Measurements from ENCODE around the gene PDE1C. TPM values are rescaled to one million over a fixed set of nuclear protein-coding genes. Genes with fewer than 3 reads are reported as not detected.

PDE1C gene
- total RNA-seq, 1 donor from 2014 or later = 220 TPM

DNA sequence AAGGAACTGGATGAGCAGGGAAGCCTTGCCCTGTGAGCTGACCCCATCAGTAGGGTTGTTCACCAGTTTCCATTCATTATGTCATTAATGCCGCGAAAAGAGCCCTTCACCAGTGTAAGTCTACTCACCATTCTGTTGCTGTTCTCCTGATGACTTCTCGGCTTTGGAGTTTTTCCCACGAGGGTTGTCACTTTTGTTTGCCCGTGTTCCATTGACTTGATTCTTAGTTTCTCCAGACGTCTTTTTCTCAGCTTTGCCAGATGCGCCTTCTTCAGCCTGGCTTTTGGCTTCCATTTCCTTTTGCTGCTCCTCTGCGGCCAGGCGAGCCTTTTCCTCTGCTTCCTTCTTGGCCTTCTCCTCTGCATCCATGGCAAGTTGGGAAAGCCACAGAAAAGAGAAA lies 254.4 kb downstream of the PDE1C start:
- intact Hi-C loops (cut with DNase I) = no loop called here
- no peak for DNase-seq (ENCODE audit: low spot score)

DNA sequence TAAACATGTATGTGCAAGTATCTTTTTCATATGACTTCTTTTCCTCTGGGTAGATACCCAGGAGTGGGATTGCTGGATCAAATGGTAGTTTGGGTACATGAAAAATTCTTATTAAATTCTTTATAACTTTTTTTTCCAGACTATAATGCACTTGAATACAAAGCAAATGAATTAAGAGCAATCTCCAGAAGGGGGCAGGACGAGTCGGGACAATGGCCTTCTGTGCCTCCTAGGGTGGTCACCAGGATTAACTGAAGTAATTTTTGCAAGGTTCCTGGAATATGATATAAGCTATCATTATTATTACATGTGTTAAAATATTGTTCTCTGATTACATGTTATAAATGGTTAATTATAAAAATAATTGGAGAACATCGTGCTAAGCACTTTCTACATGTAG lies 256.0 kb downstream of the PDE1C start:
- intact Hi-C loops (cut with DNase I) = no loop called here
- no peak for DNase-seq (ENCODE audit: low spot score)

DNA sequence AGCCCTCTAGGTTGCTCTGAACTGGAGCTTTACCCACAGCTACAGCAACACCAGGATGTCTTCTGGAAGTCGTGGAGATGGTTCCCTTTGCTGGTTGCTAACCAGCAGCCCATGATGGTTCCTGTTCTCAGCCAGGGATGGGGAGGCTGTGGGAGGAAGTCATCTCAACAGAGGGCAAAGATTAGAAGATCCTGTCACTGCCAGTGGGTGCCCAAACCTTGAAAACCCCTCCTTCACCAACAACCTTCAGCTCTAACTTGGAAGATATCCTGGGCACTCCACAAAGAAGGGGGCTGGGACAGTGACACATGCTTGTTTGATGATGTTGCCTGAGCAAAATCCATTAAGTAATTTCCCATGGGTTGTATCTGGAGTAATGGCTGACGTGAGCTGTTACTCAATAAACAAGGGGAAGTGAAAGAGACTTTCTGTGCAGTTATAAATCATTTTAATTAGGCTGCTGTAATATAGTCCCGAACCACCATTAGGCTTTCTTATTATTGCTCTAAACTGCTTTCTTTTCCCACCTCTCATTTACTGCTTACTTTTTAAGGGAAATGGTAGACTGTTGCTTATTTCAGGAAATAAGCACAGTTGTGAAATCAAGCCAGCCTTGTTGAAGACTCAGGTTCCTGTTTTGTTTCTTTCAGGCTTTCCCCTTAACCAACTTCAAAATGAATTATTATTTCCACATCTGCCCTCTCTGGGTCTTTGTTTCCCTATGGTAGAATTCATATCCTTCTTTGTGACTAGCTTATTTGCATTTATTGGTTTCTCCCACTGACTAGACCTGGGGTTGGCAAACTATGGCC lies 258.4 kb downstream of the PDE1C start:
- no peak for DNase-seq (ENCODE audit: low spot score)

GRCh38 chr7:31805209-31805818 lies 264.9 kb downstream of the PDE1C start:
- intact Hi-C loops (cut with DNase I) = no loop called here

More for the DNA sequence above, 258.4 kb downstream of the PDE1C start:
- intact Hi-C loops (cut with DNase I) = no loop called here

GRCh38 chr7:31796375-31796774 lies 273.8 kb downstream of the PDE1C start:
- intact Hi-C loops (cut with DNase I) = no loop called here
- no peak for DNase-seq (ENCODE audit: low spot score)

More at GRCh38 chr7:31805209-31805818, 264.9 kb downstream of the PDE1C start:
- DNase-seq (ENCODE audit: low spot score) = no peak

DNA sequence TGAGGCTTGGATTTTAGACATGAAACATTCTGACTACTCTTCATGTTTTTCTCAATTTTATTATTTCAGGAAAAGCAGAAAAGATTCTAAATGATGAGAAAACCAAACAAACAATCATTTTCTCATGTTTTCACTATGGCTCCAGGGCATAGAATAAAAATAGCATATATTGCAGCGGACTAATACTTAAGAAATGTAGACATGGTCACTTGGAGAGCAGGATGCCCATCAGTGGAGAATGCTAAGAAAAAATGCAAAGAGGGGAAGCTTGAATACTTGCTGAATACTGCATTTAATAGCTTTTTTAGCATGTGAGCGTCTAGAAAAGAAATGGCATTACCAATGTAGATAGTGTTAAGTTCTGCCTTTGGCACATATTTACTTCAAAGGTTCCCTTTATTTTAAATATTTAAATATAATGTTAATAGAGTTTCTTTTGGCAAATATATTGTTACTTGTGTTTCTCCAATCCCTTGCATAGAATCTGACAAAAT lies 275.3 kb downstream of the PDE1C start:
- intact Hi-C loops (cut with DNase I) = no loop called here
- DNase-seq (ENCODE audit: low spot score) = no peak

- no peak for DNase-seq (ENCODE audit: low spot score)
- intact Hi-C loops (cut with DNase I) = no loop called here
Observed at GRCh38 chr7:31791881-31792280, 278.3 kb downstream of the PDE1C start.

- DNase-seq (ENCODE audit: low spot score) = no peak
- intact Hi-C loops (cut with DNase I) = loop anchor here (10.0 kb wide), 1 partner anchor 256 kb away; no protein-coding TSS in a partner anchor
Observed at GRCh38 chr7:31788883-31789680, 281.1 kb downstream of the PDE1C start.

DNA sequence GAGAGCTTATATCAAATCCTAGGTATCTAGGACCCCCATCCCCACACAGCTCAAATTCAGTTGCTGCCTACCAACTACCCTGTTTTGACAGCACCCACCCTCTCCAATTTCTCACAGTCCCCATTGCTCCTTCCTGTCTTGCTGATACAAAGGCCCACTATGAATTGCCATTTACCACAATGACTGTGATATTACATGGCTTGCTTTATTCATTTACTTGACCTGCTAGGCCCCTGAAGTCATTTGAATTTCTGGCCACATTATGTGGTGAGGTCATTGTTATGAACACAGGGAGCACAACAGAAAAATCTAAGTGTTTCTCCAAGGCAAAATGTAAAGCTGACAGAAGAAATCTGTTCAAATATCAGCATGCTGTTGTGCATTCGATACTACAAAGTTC lies 281.8 kb downstream of the PDE1C start:
- DNase-seq (ENCODE audit: low spot score) = no peak
- intact Hi-C loops (cut with DNase I) = loop anchor here (10.0 kb wide), 1 partner anchor 256 kb away; no protein-coding TSS in a partner anchor

DNA sequence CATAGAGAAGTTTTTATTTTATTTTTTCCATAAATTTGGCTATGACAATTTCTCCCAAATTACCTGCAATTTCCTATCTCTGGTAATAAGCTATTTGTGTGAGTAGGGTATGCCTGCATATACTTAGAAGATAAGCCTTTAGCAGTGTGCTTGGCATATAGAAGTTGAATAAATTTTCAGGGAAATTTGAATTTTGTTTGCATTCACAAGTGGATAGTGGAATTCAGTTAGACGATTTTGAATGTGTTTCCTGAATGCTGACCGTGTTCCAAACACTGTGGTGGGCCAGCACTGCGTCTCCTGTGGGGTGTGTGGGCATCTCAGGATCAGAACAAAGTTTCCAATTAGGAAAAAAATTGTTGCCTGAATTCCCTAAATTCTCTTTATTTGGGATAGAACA lies 283.9 kb downstream of the PDE1C start:
- DNase-seq (ENCODE audit: low spot score) = no peak
- intact Hi-C loops (cut with DNase I) = loop anchor here (10.0 kb wide), 1 partner anchor 258 kb away; no protein-coding TSS in a partner anchor

DNA sequence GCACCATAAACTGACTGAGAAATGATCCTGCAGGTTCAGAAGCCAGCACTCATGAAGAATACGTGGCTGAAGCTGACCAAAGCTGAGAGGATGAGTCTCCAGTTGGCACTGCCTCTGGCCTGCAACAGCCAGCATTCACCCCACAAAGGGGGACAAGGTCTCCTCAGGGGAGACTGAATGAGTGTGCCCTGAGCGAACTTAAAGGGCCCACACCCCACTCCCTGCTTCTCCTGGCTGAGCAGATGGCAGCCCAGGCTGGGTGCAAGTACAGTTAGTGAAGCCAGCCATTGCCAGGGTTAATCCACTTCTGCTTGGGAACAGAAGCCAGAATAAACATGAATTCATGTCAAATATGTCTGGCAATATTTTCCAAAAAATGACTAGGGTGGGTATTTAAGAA lies 285.1 kb downstream of the PDE1C start:
- intact Hi-C loops (cut with DNase I) = loop anchor here (10.0 kb wide), 1 partner anchor 260 kb away; no protein-coding TSS in a partner anchor
- DNase-seq (ENCODE audit: low spot score) = no peak

DNA sequence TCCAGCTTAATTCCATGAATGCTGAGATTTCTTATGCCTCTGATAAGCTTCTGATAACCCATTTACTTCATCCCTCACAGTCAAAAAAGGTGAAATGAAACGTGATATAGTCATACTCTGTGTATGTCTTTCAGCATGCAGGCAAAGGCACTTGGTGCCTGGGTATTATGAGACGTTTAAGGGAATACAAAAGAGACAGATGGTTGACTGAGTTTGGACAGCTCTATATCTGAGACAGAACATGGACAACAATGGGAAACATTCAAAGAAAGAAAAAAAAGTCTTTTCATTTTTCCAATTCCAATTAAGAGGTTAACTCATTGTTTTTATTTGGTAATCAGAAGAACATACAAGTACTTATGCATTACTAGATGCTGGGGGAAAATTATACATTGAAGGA lies 287.0 kb downstream of the PDE1C start:
- intact Hi-C loops (cut with DNase I) = loop anchor here (10.0 kb wide), 1 partner anchor 262 kb away; no protein-coding TSS in a partner anchor
- DNase-seq (ENCODE audit: low spot score) = no peak

DNA sequence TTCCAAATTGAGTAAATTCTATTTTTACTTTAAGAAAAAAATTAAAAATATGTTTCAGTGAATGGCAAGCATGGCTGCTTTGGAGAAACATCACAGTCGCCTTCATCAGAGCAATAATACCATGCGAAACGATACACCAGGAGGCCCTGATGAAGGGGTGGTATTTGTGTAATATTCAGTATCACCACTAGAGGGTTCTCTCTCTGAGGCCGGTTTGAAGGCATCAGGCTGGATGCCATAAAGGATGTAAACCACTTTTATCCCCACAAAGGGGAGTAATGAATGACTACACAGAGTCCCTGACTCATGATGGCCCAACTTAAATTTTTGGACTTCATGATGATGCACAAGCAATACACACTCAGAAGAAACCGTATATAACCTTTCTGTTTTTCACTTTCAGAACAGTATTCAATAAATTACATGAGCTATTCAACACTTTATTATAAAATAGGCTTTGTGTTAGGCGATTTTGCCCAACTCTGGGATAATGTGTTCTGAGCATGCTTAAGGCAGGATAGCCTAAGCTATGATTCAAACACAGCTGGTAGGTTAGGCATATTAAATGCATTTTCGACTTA lies 287.7 kb downstream of the PDE1C start:
- DNase-seq (ENCODE audit: low spot score) = no peak
- intact Hi-C loops (cut with DNase I) = loop anchor here (10.0 kb wide), 1 partner anchor 262 kb away; no protein-coding TSS in a partner anchor

- DNase-seq (ENCODE audit: low spot score) = no peak
- intact Hi-C loops (cut with DNase I) = no loop called here
Observed at GRCh38 chr7:31778296-31778695, 291.9 kb downstream of the PDE1C start.

GRCh38 chr7:31776616-31777015 lies 293.6 kb downstream of the PDE1C start:
- intact Hi-C loops (cut with DNase I) = no loop called here
- no peak for DNase-seq (ENCODE audit: low spot score)

GRCh38 chr7:31775556-31775955 lies 294.7 kb downstream of the PDE1C start:
- intact Hi-C loops (cut with DNase I) = no loop called here
- DNase-seq (ENCODE audit: low spot score) = no peak

GRCh38 chr7:31772211-31772610 lies 298.0 kb downstream of the PDE1C start:
- DNase-seq (ENCODE audit: low spot score) = no peak
- intact Hi-C loops (cut with DNase I) = no loop called here

- intact Hi-C loops (cut with DNase I) = no loop called here
- DNase-seq (ENCODE audit: low spot score) = no peak
Observed at GRCh38 chr7:31767686-31768358, 302.4 kb downstream of the PDE1C start.

DNA sequence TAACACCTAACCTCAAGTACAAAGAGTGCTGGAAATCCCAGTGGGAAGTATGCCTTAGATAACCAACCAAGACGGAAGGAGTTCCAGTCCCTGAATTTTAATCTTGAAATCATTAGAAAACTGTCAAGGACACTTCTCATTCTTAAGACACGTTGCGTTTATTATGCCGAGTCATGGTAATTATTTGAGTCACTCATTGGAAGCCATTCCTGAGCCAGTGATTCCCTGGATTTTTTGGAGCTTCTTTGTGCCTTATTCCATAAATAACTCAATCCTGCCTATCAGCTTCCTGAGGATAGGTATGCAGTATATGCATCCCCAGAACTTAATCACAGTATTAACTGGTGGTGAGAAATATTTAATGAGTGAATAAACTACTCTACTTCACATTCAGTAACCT lies 305.7 kb downstream of the PDE1C start:
- intact Hi-C loops (cut with DNase I) = no loop called here
- no peak for DNase-seq (ENCODE audit: low spot score)

Data from cardiac septum (tissue), 1 donor.